Ectodermal cell (in vitro differentiated cells): ENCODE data around the gene LCE1E.

ENCODE experiments used
- H3K27ac ChIP-seq: 2 replicates; pipeline ENCODE4 v1.7.0; 2013; ENCODE audit warnings: mild to moderate bottlenecking, low read depth, low read length; ENCODE audit not compliant: insufficient read depth, poor library complexity, severe bottlenecking
- H3K27me3 ChIP-seq: 2 replicates; pipeline ENCODE4 v1.7.0; 2013; ENCODE audit warnings: mild to moderate bottlenecking, low read length; ENCODE audit not compliant: insufficient read depth, control insufficient read depth, poor library complexity, severe bottlenecking
- H3K36me3 ChIP-seq: one replicate; pipeline ENCODE4 v1.7.0; 2013; ENCODE audit warnings: low read length; ENCODE audit not compliant: control insufficient read depth, insufficient read depth
- H3K4me1 ChIP-seq: one replicate; pipeline ENCODE4 v1.7.0; 2013; ENCODE audit warnings: low read length; ENCODE audit not compliant: control insufficient read depth, insufficient read depth
- H3K4me3 ChIP-seq: 2 replicates; pipeline ENCODE4 v1.7.0; 2013; ENCODE audit warnings: low read depth, low read length, control low read depth; ENCODE audit not compliant: insufficient read depth
- H3K9me3 ChIP-seq: 2 replicates; pipeline ENCODE4 v1.7.0; 2013; ENCODE audit warnings: mild to moderate bottlenecking, low read length, moderate library complexity; ENCODE audit not compliant: control insufficient read depth
- WGBS, 2 experiments: methylation state at CpG; one replicate each; pipeline ENCODE4 v1.1.7; 2013; ENCODE audit warnings: missing lambda C conversion rate in 2 of 2; 5-methylcytosine and 5-hydroxymethylcytosine counted together

Gene LCE1E

GRCh38 chr1:152777510-152778137 lies 8.4 kb upstream of the LCE1E start:
- WGBS, 2 experiments = 66 to 83% methylated on average over 4 of the region's 4 CpGs
- H3K4me3 ChIP-seq = no peak overlapping the region
- H3K4me1 ChIP-seq = no peaks in the 10 kb centered on the region
- H3K27ac ChIP-seq = no peak overlapping the region
- H3K9me3 ChIP-seq = peaks cover 13% of the 10 kb centered on the region
- H3K36me3 ChIP-seq = no peaks in the 10 kb centered on the region
- no peaks in the 10 kb centered on the region for H3K27me3 ChIP-seq

GRCh38 chr1:152783095-152783494 lies 3.0 kb upstream of the LCE1E start:
- H3K9me3 ChIP-seq = peaks cover 15% of the 10 kb centered on the region
- H3K36me3 ChIP-seq = no peaks in the 10 kb centered on the region
- no peaks in the 10 kb centered on the region for H3K27me3 ChIP-seq
- no peak overlapping the region for H3K4me3 ChIP-seq
- H3K27ac ChIP-seq = no peak overlapping the region
- no peaks in the 10 kb centered on the region for H3K4me1 ChIP-seq
- WGBS, 2 experiments = 62 to 79% methylated on average over 2 of the region's 2 CpGs

GRCh38 chr1:152795686-152796085 lies 9.6 kb downstream of the LCE1E start:
- Histone ChIP-seq H3K4me1 (no peaks in the 10 kb centered on the region), H3K27ac (no peak overlapping the region), H3K9me3 (peaks cover 4% of the 10 kb centered on the region), H3K4me3 (no peak overlapping the region), H3K36me3 (no peaks in the 10 kb centered on the region), H3K27me3 (no peaks in the 10 kb centered on the region)
- 54 to 61% methylated on average over 4 of the region's 4 CpGs for WGBS, 2 experiments

- H3K4me1 ChIP-seq = no peaks in the 10 kb centered on the region
- H3K9me3 ChIP-seq = peaks cover 4% of the 10 kb centered on the region
- no peak within 1 kb of the TSS for H3K27ac ChIP-seq
- no peak within 1 kb of the TSS for H3K4me3 ChIP-seq
- 15 to 31% methylated on average over 2 to 3 of the region's 3 CpGs for WGBS, 2 experiments
- no peaks in the 10 kb centered on the region for H3K27me3 ChIP-seq
- H3K36me3 ChIP-seq = no peaks in the 10 kb centered on the region
Observed at GRCh38 chr1:152796421-152796820, 10.4 kb downstream of the LCE1E start, which contains the start of gene LCE1D. Gene LCE1D, plus strand, starts transcription at chr1:152796721. Its CDS starts 1,074 bp downstream, at chr1:152797795.

GRCh38 chr1:152801333-152801732 lies 15.3 kb downstream of the LCE1E start:
- Histone ChIP-seq H3K27ac (no peak overlapping the region), H3K4me3 (no peak overlapping the region), H3K27me3 (no peaks in the 10 kb centered on the region), H3K4me1 (no peaks in the 10 kb centered on the region), H3K9me3 (peaks cover 7% of the 10 kb centered on the region), H3K36me3 (no peaks in the 10 kb centered on the region)
- WGBS, 2 experiments = 64 to 79% methylated on average over 1 of the region's 1 CpG

- H3K4me3 ChIP-seq = no peak within 1 kb of the TSS
- peaks cover 9% of the 10 kb centered on the region for H3K9me3 ChIP-seq
- H3K4me1 ChIP-seq = no peaks in the 10 kb centered on the region
- 45 to 56% methylated on average over 3 of the region's 3 CpGs for WGBS, 2 experiments
- no peaks in the 10 kb centered on the region for H3K27me3 ChIP-seq
- no peak within 1 kb of the TSS for H3K27ac ChIP-seq
- H3K36me3 ChIP-seq = no peaks in the 10 kb centered on the region
Observed at GRCh38 chr1:152806576-152806975, 20.5 kb downstream of the LCE1E start, which contains the start of gene LCE1C. Gene LCE1C, minus strand, starts transcription at chr1:152806651. Its CDS starts 1,173 bp downstream, at chr1:152805478.

- Histone ChIP-seq H3K27me3 (no peaks in the 10 kb centered on the region), H3K4me1 (no peaks in the 10 kb centered on the region), H3K4me3 (no peak overlapping the region), H3K36me3 (no peaks in the 10 kb centered on the region), H3K27ac (no peak overlapping the region), H3K9me3 (peaks cover 11% of the 10 kb centered on the region)
- 43 to 50% methylated on average over 2 of the region's 2 CpGs for WGBS, 2 experiments
Observed at GRCh38 chr1:152811050-152811449, 25.0 kb downstream of the LCE1E start.

GRCh38 chr1:152811671-152812070 lies 25.6 kb downstream of the LCE1E start, which contains the start of gene LCE1B:
Gene LCE1B, plus strand, starts transcription at chr1:152811971. Its CDS starts 476 bp downstream, at chr1:152812447.
- no peaks in the 10 kb centered on the region for H3K36me3 ChIP-seq
- H3K27ac ChIP-seq = no peak within 1 kb of the TSS
- WGBS, 2 experiments = 85% methylated on average over 2 of the region's 2 CpGs; no CpG with 5 or more reads in 1 of the 2 experiments
- H3K9me3 ChIP-seq = peaks cover 11% of the 10 kb centered on the region
- H3K27me3 ChIP-seq = no peaks in the 10 kb centered on the region
- H3K4me1 ChIP-seq = no peaks in the 10 kb centered on the region
- no peak within 1 kb of the TSS for H3K4me3 ChIP-seq

- no peak overlapping the region for H3K4me3 ChIP-seq
Observed at GRCh38 chr1:152817309-152817708, 31.3 kb downstream of the LCE1E start.

GRCh38 chr1:152823294-152823693 lies 37.2 kb downstream of the LCE1E start:
- Histone ChIP-seq H3K27me3 (no peaks in the 10 kb centered on the region), H3K4me3 (no peak overlapping the region), H3K36me3 (no peaks in the 10 kb centered on the region), H3K27ac (no peak overlapping the region), H3K4me1 (no peaks in the 10 kb centered on the region), H3K9me3 (peaks cover 5% of the 10 kb centered on the region)
- WGBS, 2 experiments = 25 to 33% methylated on average over 3 of the region's 5 CpGs

More at GRCh38 chr1:152817309-152817708, 31.3 kb downstream of the LCE1E start:
- 74 to 75% methylated on average over 6 of the region's 6 CpGs for WGBS, 2 experiments
- H3K36me3 ChIP-seq = no peaks in the 10 kb centered on the region
- H3K9me3 ChIP-seq = peaks cover 10% of the 10 kb centered on the region
- no peaks in the 10 kb centered on the region for H3K27me3 ChIP-seq
- H3K27ac ChIP-seq = no peak overlapping the region
- H3K4me1 ChIP-seq = no peaks in the 10 kb centered on the region
